Measurements from ENCODE around the gene SURF2.

DNA sequence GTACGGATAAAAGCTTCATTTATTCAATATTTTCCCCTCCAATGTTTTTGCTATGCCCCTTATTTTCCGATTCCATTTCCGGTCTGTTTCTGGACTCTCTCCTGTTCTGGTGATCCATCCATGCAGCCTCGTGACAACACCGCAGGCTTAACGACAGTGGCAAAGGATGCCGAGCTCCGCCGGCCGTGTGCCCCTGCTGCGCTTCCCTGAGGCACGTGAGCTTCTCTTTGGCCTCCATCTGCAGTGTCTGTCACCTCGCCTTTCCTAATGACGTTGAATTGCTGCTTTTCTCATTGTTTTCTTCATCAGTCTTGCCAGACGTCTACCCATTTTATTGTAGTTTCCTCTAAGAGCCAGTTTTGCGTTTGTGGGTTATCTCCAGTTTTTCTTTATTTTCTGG lies 49.0 kb upstream of the SURF2 start:
- TF ChIP-seq, protein P1, sequence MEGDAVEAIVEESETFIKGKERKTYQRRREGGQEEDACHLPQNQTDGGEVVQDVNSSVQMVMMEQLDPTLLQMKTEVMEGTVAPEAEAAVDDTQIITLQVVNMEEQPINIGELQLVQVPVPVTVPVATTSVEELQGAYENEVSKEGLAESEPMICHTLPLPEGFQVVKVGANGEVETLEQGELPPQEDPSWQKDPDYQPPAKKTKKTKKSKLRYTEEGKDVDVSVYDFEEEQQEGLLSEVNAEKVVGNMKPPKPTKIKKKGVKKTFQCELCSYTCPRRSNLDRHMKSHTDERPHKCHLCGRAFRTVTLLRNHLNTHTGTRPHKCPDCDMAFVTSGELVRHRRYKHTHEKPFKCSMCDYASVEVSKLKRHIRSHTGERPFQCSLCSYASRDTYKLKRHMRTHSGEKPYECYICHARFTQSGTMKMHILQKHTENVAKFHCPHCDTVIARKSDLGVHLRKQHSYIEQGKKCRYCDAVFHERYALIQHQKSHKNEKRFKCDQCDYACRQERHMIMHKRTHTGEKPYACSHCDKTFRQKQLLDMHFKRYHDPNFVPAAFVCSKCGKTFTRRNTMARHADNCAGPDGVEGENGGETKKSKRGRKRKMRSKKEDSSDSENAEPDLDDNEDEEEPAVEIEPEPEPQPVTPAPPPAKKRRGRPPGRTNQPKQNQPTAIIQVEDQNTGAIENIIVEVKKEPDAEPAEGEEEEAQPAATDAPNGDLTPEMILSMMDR (conservative IDR thresholded peaks at IDR 0.05) = no peak
- TF ChIP-seq EZH2 (IDR thresholded peaks at IDR 0.05; ENCODE audit: low read depth) = no peak
